Erythroblast (primary cell): ENCODE results near the gene DISC1.

Source experiments
- GATA1 ChIP-seq: IDR thresholded peaks from 2 replicates; pipeline ENCODE4 v1.6.1; 2011; ENCODE audit warnings: low read depth, mild to moderate bottlenecking, control low read depth, low read length, moderate library complexity
- POLR2A ChIP-seq: IDR thresholded peaks from 2 replicates; pipeline ENCODE4 v1.6.1; 2011; ENCODE audit warnings: mild to moderate bottlenecking, low read length

- TF ChIP-seq POLR2A: no peak
- no peak for TF ChIP-seq GATA1
These were observed 96.6 kb downstream of the DISC1 start for GRCh38 chr1:231723146-231723545.
